Activated naive CD8-positive, alpha-beta T cell treated with anti-CD3 and anti-CD28 coated beads, Interleukin-2, amount 10 ng/mL, durations not matched to agents 7 days and 5 days (primary cell): Measurements from ENCODE around the gene FRYL. TPM values are rescaled to one million over a fixed set of nuclear protein-coding genes. Genes with fewer than 3 reads are reported as not detected.
"Not testable (repeated sequence)": the region's sequence is repeated elsewhere in the genome, so short reads cannot be mapped to it uniquely, and the experiment has no call there.

Experiments
- ATAC-seq: fragments of 150-1000 bp; cut with Tn5 transposase; one replicate; pipeline ENCODE4 v1.10.0; 2021; ENCODE audit warnings: low read depth, moderate library complexity
- POLR2A ChIA-PET: fragments of 350-600 bp; sonication (Branson Sonifier 250); formaldehyde crosslinking; loops from one replicate; lab custom pipeline; 2021; ENCODE audit warnings: antibody characterized with exemption; lab: Charles Lee
- DNase-seq: peaks from one replicate; pipeline ENCODE4 v3.0.0; 2021
- H3K27ac Mint-ChIP-seq: one replicate; pipeline ENCODE4 v1.8.0; 2022; ENCODE audit warnings: mild to moderate bottlenecking, mixed read lengths
- H3K27me3 Mint-ChIP-seq: one replicate; pipeline ENCODE4 v1.8.0; 2022; ENCODE audit warnings: mild to moderate bottlenecking, moderate library complexity, mixed read lengths
- H3K36me3 Mint-ChIP-seq: one replicate; pipeline ENCODE4 v1.8.0; 2021; ENCODE audit warnings: mild to moderate bottlenecking, mixed read lengths
- H3K4me1 Mint-ChIP-seq: one replicate; pipeline ENCODE4 v1.8.0; 2021; ENCODE audit warnings: mixed read lengths
- H3K4me3 Mint-ChIP-seq: one replicate; pipeline ENCODE4 v1.8.0; 2022; ENCODE audit warnings: mild to moderate bottlenecking, moderate library complexity, mixed read lengths
- H3K9me3 Mint-ChIP-seq: one replicate; pipeline ENCODE4 v1.8.0; 2021; ENCODE audit warnings: mixed read lengths
- total RNA-seq, 2 experiments: library from RNA; stranded (reverse); gene quantifications; one replicate each; pipeline ENCODE4 v1.2.3, GENCODE V29; 2021

The FRYL gene
- total RNA-seq, 2 experiments from 2014 or later: 95.9 to 114 TPM

DNA sequence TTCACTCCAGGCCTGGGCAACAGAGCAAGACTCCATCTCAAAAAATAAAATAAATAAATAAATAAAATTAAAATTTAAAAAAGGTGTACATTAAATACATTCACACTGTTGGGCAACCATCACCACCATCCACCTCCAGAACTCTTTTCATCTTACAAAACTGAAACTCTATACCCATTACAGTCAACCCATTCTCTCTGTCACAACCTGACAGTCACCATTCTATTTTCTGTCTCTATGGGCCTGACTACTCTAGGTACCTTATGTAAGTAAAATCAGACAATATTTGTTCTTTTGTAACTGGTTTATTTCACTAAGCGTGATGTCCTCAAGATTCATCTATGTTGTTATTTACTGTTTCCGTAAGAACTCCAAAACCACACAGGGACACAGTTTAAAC lies 59.6 kb downstream of the FRYL start:
- ATAC-seq (no peak), DNase-seq (no peak)
- peaks cover 10% of the 10 kb centered on the region for H3K9me3 Mint-ChIP-seq
- no peak overlapping the region for H3K27ac Mint-ChIP-seq
- POLR2A ChIA-PET: no interaction called here
- H3K4me3 Mint-ChIP-seq: no peak overlapping the region
- peaks cover 38% of the 10 kb centered on the region for H3K36me3 Mint-ChIP-seq
- peaks cover 24% of the 10 kb centered on the region for H3K4me1 Mint-ChIP-seq
- no peaks in the 10 kb centered on the region for H3K27me3 Mint-ChIP-seq

DNA sequence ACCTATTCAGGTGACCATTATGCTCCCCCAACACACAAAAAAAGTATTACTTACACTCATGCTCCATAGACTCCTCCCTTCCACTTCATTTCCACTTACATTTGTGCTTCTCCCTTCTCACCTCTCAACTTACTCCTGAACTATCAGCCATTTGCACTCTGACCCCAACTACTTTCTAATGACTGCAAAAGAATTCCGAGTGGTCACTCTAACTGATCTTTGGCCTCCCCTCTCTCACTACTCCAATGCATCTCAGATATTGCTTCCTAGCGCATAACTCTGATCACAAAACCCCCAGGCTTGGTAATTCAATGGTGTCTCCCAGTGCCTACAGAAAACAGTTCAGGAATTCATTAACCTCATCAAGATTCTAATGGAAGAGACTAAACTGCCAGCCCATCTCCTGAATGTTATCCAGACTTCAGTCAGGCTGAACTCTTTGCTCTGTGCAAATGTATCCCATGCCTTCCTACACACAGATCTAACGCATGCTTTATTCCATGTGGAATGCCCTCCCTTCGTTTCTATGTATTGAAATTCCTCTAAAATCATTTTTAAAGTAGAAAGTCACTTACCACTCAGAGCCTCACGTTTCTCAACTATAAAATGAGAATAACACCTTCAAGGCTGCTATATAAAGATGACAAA lies 61.1 kb downstream of the FRYL start:
- ATAC-seq: no peak
- Mint-ChIP-seq H3K4me1 (peaks cover 22% of the 10 kb centered on the region), H3K36me3 (peaks cover 35% of the 10 kb centered on the region), H3K27me3 (no peaks in the 10 kb centered on the region), H3K4me3 (no peak overlapping the region), H3K9me3 (peaks cover 10% of the 10 kb centered on the region), H3K27ac (no peak overlapping the region)
- POLR2A ChIA-PET: no interaction called here
- no peak for DNase-seq

GRCh38 chr4:48716285-48716684 lies 63.8 kb downstream of the FRYL start:
- H3K4me1 Mint-ChIP-seq, POLR2A ChIA-PET, H3K4me3 Mint-ChIP-seq, DNase-seq, ATAC-seq, H3K27me3 Mint-ChIP-seq, H3K27ac Mint-ChIP-seq: not testable (repeated sequence)
- Mint-ChIP-seq H3K36me3 (peaks cover 35% of the 10 kb centered on the region), H3K9me3 (peaks cover 10% of the 10 kb centered on the region)

DNA sequence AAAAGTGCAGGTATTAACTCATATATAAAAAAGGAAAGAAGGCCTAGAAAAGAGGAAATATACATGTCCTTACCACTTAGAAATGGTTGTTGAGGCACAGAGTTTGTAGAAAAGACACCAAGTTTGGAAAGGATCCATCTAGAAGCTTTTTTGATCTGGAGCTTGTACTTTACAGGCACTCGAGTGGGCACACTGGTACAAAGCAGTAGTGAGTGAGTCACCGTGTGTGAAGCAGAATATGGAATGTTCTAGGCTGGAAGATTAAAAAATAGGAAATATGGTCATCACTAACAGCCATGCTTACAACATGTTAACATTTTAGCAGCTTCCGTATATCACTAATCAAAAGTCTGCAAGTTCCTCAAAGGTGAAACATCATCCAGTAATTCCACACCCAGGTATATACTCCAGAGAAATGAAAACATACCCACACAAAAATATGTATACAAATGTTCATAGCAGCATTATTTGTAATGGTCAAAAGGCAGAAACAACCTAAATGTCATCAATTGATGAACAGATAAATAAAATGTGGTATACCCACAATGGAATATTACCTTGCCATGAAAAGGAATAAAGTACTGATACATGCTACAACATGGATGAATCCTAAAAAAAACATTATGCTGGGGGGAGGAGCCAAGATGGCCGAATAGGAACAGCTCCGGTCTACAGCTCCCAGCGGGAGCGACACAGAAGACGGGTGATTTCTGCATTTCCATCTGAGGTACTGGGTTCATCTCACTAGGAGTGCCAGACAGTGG lies 69.5 kb downstream of the FRYL start:
- Mint-ChIP-seq H3K27ac (no peak overlapping the region), H3K36me3 (peaks cover 32% of the 10 kb centered on the region), H3K9me3 (peaks cover 5% of the 10 kb centered on the region), H3K4me3 (no peak overlapping the region), H3K4me1 (peaks cover 7% of the 10 kb centered on the region), H3K27me3 (no peaks in the 10 kb centered on the region)
- POLR2A ChIA-PET: no interaction called here
- DNase-seq (no peak), ATAC-seq (no peak)

DNA sequence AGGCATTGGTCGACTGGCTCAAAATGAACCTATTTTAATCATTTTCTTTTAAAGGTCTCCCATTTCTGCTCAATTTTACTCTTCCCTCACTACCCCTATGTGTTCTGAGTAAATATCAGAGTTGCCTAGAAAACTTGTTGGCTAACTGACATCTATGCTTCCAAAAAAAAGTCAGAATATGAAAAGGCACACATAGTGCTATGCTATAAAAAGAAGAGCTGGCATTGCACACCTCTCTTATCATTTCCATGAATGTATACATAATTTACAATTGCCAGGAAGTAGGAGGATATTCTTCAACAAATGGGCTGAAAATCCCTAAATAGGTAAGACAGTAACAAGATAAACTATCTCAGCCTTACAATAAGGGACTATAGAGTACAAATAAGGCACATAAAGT lies 70.2 kb downstream of the FRYL start:
- H3K27me3 Mint-ChIP-seq: no peaks in the 10 kb centered on the region
- peaks cover 5% of the 10 kb centered on the region for H3K9me3 Mint-ChIP-seq
- no peak for DNase-seq
- no peak overlapping the region for H3K27ac Mint-ChIP-seq
- POLR2A ChIA-PET: no interaction called here
- H3K4me1 Mint-ChIP-seq: peaks cover 7% of the 10 kb centered on the region
- ATAC-seq: no peak
- H3K4me3 Mint-ChIP-seq: no peak overlapping the region
- peaks cover 32% of the 10 kb centered on the region for H3K36me3 Mint-ChIP-seq

- DNase-seq (no peak), ATAC-seq (no peak)
- Mint-ChIP-seq H3K36me3 (peaks cover 32% of the 10 kb centered on the region), H3K4me3 (no peak overlapping the region), H3K27ac (no peak overlapping the region), H3K27me3 (no peaks in the 10 kb centered on the region), H3K9me3 (peaks cover 5% of the 10 kb centered on the region), H3K4me1 (peaks cover 7% of the 10 kb centered on the region)
- POLR2A ChIA-PET: no interaction called here
Measured at GRCh38 chr4:48708610-48709009, 71.5 kb downstream of the FRYL start.

- POLR2A ChIA-PET: no interaction called here
- Mint-ChIP-seq H3K4me3 (no peak overlapping the region), H3K27me3 (no peaks in the 10 kb centered on the region), H3K36me3 (peaks cover 30% of the 10 kb centered on the region), H3K9me3 (peaks cover 2% of the 10 kb centered on the region), H3K27ac (no peak overlapping the region), H3K4me1 (peaks cover 8% of the 10 kb centered on the region)
- ATAC-seq (no peak), DNase-seq (no peak)
Measured at GRCh38 chr4:48706736-48707135, 73.3 kb downstream of the FRYL start.

- DNase-seq: no peak
- no peak overlapping the region for H3K27ac Mint-ChIP-seq
- H3K9me3 Mint-ChIP-seq: peaks cover under 1% of the 10 kb centered on the region
- H3K4me1 Mint-ChIP-seq: peaks cover 9% of the 10 kb centered on the region
- POLR2A ChIA-PET: no interaction called here
- no peak for ATAC-seq
- no peaks in the 10 kb centered on the region for H3K27me3 Mint-ChIP-seq
- no peak overlapping the region for H3K4me3 Mint-ChIP-seq
- peaks cover 25% of the 10 kb centered on the region for H3K36me3 Mint-ChIP-seq
Measured at GRCh38 chr4:48705609-48706008, 74.5 kb downstream of the FRYL start.

DNA sequence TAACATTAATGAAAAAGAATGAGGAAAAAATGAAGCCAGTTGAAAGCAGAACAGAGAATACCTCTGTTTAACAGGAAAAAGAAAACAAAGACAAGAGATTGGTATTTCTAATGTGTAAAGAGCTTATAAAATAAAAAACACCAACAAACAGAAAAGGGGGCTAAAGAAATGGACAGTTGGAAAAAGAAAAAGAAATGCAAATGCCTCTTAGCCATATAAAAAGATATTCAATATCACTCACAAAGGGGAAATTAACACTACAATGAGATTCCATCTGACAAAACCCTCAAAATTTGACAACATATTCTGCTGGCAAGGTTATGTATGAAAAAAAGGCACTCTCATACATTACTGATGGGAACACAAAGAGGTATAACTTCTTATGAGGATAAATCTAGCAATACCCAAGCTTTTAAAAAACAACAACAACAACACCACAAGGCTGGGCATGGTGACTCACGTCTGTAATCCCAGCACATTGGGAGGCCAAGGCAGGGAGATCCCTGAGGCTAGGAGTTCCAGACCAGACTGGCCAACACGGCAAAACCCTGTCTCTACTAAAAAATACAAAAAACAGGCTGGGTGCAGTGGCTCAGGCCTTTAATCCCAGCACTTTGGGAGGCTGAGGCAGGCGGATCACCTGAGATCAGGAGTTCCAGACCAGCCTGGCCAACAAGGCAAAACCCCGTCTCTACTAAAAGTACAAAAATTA lies 75.8 kb downstream of the FRYL start:
- POLR2A ChIA-PET: no interaction called here
- H3K27ac Mint-ChIP-seq: no peak overlapping the region
- H3K4me1 Mint-ChIP-seq: peaks cover 18% of the 10 kb centered on the region

GRCh38 chr4:48699475-48699874 lies 80.6 kb downstream of the FRYL start:
- no peak overlapping the region for H3K4me3 Mint-ChIP-seq
- H3K27me3 Mint-ChIP-seq: no peaks in the 10 kb centered on the region
- no peaks in the 10 kb centered on the region for H3K9me3 Mint-ChIP-seq
- peaks cover 10% of the 10 kb centered on the region for H3K36me3 Mint-ChIP-seq
- peaks cover 22% of the 10 kb centered on the region for H3K4me1 Mint-ChIP-seq
- POLR2A ChIA-PET: no interaction called here
- DNase-seq (no peak), ATAC-seq (no peak)
- H3K27ac Mint-ChIP-seq: no peak overlapping the region

More for the DNA sequence above, 75.8 kb downstream of the FRYL start:
- no peaks in the 10 kb centered on the region for H3K9me3 Mint-ChIP-seq
- no peak overlapping the region for H3K4me3 Mint-ChIP-seq
- ATAC-seq: no peak
- no peak for DNase-seq
- no peaks in the 10 kb centered on the region for H3K27me3 Mint-ChIP-seq
- H3K36me3 Mint-ChIP-seq: peaks cover 13% of the 10 kb centered on the region

- no peak for ATAC-seq
- H3K27me3 Mint-ChIP-seq: no peaks in the 10 kb centered on the region
- H3K4me3 Mint-ChIP-seq: no peak overlapping the region
- no peak overlapping the region for H3K27ac Mint-ChIP-seq
- H3K36me3 Mint-ChIP-seq: peaks cover 10% of the 10 kb centered on the region
- POLR2A ChIA-PET: no interaction called here
- DNase-seq: no peak
- H3K4me1 Mint-ChIP-seq: peaks cover 22% of the 10 kb centered on the region
- H3K9me3 Mint-ChIP-seq: no peaks in the 10 kb centered on the region
Measured at GRCh38 chr4:48698029-48698971, 81.8 kb downstream of the FRYL start.

DNA sequence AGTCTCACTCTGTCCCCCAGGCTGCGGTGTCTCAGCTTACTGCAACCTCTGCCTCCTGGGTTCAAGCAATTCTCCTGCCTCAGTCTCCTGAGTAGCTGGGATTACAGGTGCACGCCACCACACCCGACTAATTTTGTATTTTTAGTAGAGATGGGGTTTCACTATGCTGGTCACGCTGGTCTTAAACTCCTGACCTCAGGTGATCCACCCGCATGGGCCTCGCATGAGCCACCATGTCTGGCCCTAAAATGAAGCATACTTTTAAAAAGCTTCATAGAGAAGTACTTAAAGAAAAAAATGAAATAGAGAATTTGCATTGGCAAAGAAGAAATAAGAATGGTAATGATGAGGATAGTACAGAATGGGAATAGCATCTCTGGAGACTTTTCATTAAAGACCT lies 82.6 kb downstream of the FRYL start:
- H3K36me3 Mint-ChIP-seq, DNase-seq, H3K27me3 Mint-ChIP-seq, H3K27ac Mint-ChIP-seq, H3K4me3 Mint-ChIP-seq, H3K9me3 Mint-ChIP-seq, POLR2A ChIA-PET, ATAC-seq: not testable (repeated sequence)
- peaks cover 20% of the 10 kb centered on the region for H3K4me1 Mint-ChIP-seq

DNA sequence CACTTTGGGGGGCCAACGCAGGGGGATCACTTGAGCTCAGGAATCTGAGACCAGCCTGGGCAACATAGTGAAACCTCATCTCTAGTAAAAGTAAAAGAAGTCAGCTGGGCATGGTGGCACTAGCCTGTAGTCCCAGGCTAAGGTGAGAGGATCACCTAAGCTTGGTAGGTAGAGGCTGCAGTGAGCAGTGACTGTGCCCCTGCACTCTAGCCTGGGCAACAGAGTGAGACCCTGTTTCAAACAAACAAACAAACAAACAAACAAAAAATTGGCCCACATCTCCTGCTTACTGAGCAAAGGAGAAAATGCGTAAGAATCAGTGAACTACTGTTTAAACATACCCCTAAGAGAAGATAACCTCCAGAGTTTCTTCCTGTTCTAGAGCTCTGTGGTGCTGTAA lies 85.3 kb downstream of the FRYL start:
- Mint-ChIP-seq H3K36me3 (peaks cover 7% of the 10 kb centered on the region), H3K4me1 (peaks cover 17% of the 10 kb centered on the region), H3K27me3 (no peaks in the 10 kb centered on the region), H3K9me3 (no peaks in the 10 kb centered on the region), H3K27ac (no peak overlapping the region), H3K4me3 (no peak overlapping the region)
- DNase-seq (no peak), ATAC-seq (no peak)
- POLR2A ChIA-PET: no interaction called here
